HG02938 (cell line): ENCODE measurements around the gene GOLT1B.

Experiments
- ATAC-seq: cut with Tn5 transposase; IDR thresholded peaks from one replicate; pipeline ENCODE4 v1.9.1; 2021; ENCODE audit warnings: mild to moderate bottlenecking, moderate library complexity; ENCODE audit not compliant: unreplicated experiment

GOLT1B gene

GRCh38 chr12:21561158-21561557, 59.6 kb downstream of the GOLT1B start:
- no peak for ATAC-seq

- no peak for ATAC-seq
Measured at GRCh38 chr12:21562859-21563258, 61.3 kb downstream of the GOLT1B start.

GRCh38 chr12:21566223-21566906, 64.8 kb downstream of the GOLT1B start:
- ATAC-seq, result no peak

GRCh38 chr12:21566907-21567394, 65.4 kb downstream of the GOLT1B start:
- no peak for ATAC-seq
